CD14-positive monocyte (primary cell): ENCODE results near the gene PAXIP1. TPM values are rescaled to one million over a fixed set of nuclear protein-coding genes. Genes with fewer than 3 reads are reported as not detected.

ENCODE experiments used
- DNase-seq, 3 donors: peaks; one replicate each; pipeline ENCODE4 v3.0.0-alpha.2; 2011 to 2022
- H2AFZ ChIP-seq: 2 replicates; pipeline ENCODE4 v1.6.0; 2012; ENCODE audit warnings: mild to moderate bottlenecking, low read depth, low read length, inconsistent platforms; ENCODE audit not compliant: insufficient read depth, poor library complexity, severe bottlenecking
- H3K27ac ChIP-seq, 2 donors: 1 replicate in 1 of 2; 2 replicates in 1 of 2; pipeline ENCODE4 v1.5.1; 2012 to 2013; ENCODE audit warnings: low read length in 2 of 2, control low read depth in 1 of 2, inconsistent platforms in 1 of 2, low read depth in 1 of 2, mild to moderate bottlenecking in 1 of 2
- H3K27me3 ChIP-seq, 2 donors: one replicate each; pipeline versions ENCODE4 v1.6.0 to v1.6.1; 2011 to 2013; ENCODE audit warnings: low read length in 2 of 2; ENCODE audit not compliant: control insufficient read depth in 2 of 2, insufficient read depth in 2 of 2
- H3K36me3 ChIP-seq, 2 donors: replicated peaks in 1 of 2; 1 replicate in 1 of 2; 2 replicates in 1 of 2; pipeline versions ENCODE4 v1.5.1 to v1.6.1; 2012 to 2013; ENCODE audit warnings: low read length in 2 of 2, control low read depth in 1 of 2, inconsistent platforms in 1 of 2, mild to moderate bottlenecking in 1 of 2; ENCODE audit not compliant: insufficient read depth in 2 of 2, control insufficient read depth in 1 of 2
- H3K4me1 ChIP-seq, 2 donors: 1 replicate in 1 of 2; 2 replicates in 1 of 2; pipeline versions ENCODE4 v1.5.1 to v1.6.1; 2012 to 2013; ENCODE audit warnings: low read length in 2 of 2, control low read depth in 1 of 2, inconsistent platforms in 1 of 2, mild to moderate bottlenecking in 1 of 2, moderate library complexity in 1 of 2; ENCODE audit not compliant: insufficient read depth in 2 of 2, control insufficient read depth in 1 of 2
- H3K4me2 ChIP-seq: replicated peaks from 2 replicates; pipeline ENCODE3; 2012; ENCODE audit warnings: low read length, moderate library complexity, mild to moderate bottlenecking; ENCODE audit not compliant: poor library complexity, severe bottlenecking; ENCODE audit errors: extremely low read depth
- H3K4me3 ChIP-seq, 3 experiments: fragments of 200-600 bp in 1 of 3; sonication (generic) in 1 of 3; replicated peaks in 1 of 3; 1 replicate in 2 of 3; 2 replicates in 1 of 3; pipeline ENCODE4 v1.5.1; 2011 to 2013; ENCODE audit warnings: low read length in 3 of 3, mild to moderate bottlenecking in 3 of 3, control low read depth in 2 of 3, low read depth in 2 of 3, inconsistent platforms in 1 of 3, moderate library complexity in 1 of 3
- H3K79me2 ChIP-seq: 2 replicates; pipeline ENCODE4 v1.6.0; 2012; ENCODE audit warnings: mild to moderate bottlenecking, control low read depth, inconsistent platforms, low read length, moderate library complexity; ENCODE audit not compliant: insufficient read depth
- H3K9ac ChIP-seq: 2 replicates; pipeline ENCODE4 v1.6.0; 2017; ENCODE audit warnings: low read length, mild to moderate bottlenecking; ENCODE audit not compliant: insufficient read depth, poor library complexity, severe bottlenecking
- H3K9me3 ChIP-seq, 2 donors: replicated peaks in 1 of 2; 1 replicate in 1 of 2; 2 replicates in 1 of 2; pipeline versions ENCODE4 v1.5.1 to v1.6.1; 2012 to 2013; ENCODE audit warnings: low read length in 2 of 2, control low read depth in 1 of 2; ENCODE audit not compliant: control insufficient read depth in 1 of 2, insufficient read depth in 1 of 2
- H4K20me1 ChIP-seq: 2 replicates; pipeline ENCODE4 v1.6.0; 2012; ENCODE audit warnings: mild to moderate bottlenecking, low read length, control low read depth, moderate library complexity; ENCODE audit not compliant: insufficient read depth
- H3K27ac Mint-ChIP-seq, 7 donors: one replicate each; pipeline ENCODE4 v1.8.0; 2020; ENCODE audit warnings: mild to moderate bottlenecking in 7 of 7, mixed read lengths in 7 of 7, moderate library complexity in 6 of 7, inconsistent platforms in 2 of 7
- H3K27me3 Mint-ChIP-seq, 3 donors: one replicate each; pipeline ENCODE4 v1.8.0; 2021 to 2022; ENCODE audit warnings: low read depth in 3 of 3, mild to moderate bottlenecking in 3 of 3, mixed read lengths in 3 of 3, moderate library complexity in 3 of 3, inconsistent platforms in 1 of 3
- H3K36me3 Mint-ChIP-seq, 2 donors: one replicate each; pipeline ENCODE4 v1.8.0; 2020; ENCODE audit warnings: mixed read lengths in 2 of 2, inconsistent platforms in 1 of 2, mild to moderate bottlenecking in 1 of 2
- H3K4me1 Mint-ChIP-seq: one replicate; pipeline ENCODE4 v1.8.0; 2020; ENCODE audit warnings: mild to moderate bottlenecking, mixed read lengths
- H3K4me3 Mint-ChIP-seq, 2 donors: one replicate each; pipeline ENCODE4 v1.8.0; 2020; ENCODE audit warnings: mild to moderate bottlenecking in 2 of 2, mixed read lengths in 2 of 2, moderate library complexity in 1 of 2
- H3K9me3 Mint-ChIP-seq, 7 donors: one replicate each; pipeline ENCODE4 v1.8.0; 2020 to 2022; ENCODE audit warnings: mixed read lengths in 7 of 7, mild to moderate bottlenecking in 6 of 7, moderate library complexity in 6 of 7, inconsistent platforms in 2 of 7
- CTCF ChIP-seq: fragments of 200-600 bp; IDR thresholded peaks from one replicate; pipeline ENCODE4 v1.8.0; 2022; ENCODE audit warnings: antibody characterized with exemption, mild to moderate bottlenecking
- WGBS: methylation state at CpG from one replicate; pipeline ENCODE4 v1.1.5; 2013; ENCODE audit warnings: missing lambda C conversion rate; ENCODE audit not compliant: insufficient coverage; 5-methylcytosine and 5-hydroxymethylcytosine counted together
- intact Hi-C, 2 donors: fragments of 100-400 bp; cut with micrococcal nuclease; formaldehyde crosslinking; loops; one replicate each; pipeline versions ENCODE4 v1.15.0 to v1.15.1; 2023
- polyA plus RNA-seq, 3 donors: library from polyadenylated mRNA; depleted of rRNA in 1 of 3; unstranded in 2 of 3; stranded (reverse) in 1 of 3; fragments of 300-500 nt in 2 of 3; fragments of >200 nt in 1 of 3; fragmentation: Illumina TruSeq in 2 of 3; gene quantifications; 1 replicate in 2 of 3; 2 replicates in 1 of 3; pipeline ENCODE4 v1.2.3, GENCODE V29; 2012 to 2021

PAXIP1 gene
- polyA plus RNA-seq, 3 donors, result 0.44 to 8.4 (median 0.58) TPM

- intact Hi-C loops, result no loop called here
- H3K36me3 Mint-ChIP-seq, result peaks cover 67 to 82% of the 10 kb centered on the region in 2 donors
- H3K9me3 ChIP-seq, result no peaks in the 10 kb centered on the region
- no peak overlapping the region for H3K4me2 ChIP-seq
- no peak overlapping the region for H3K27ac ChIP-seq
- DNase-seq, result no peak
- peaks cover 0 to 2% (median 0%) of the 10 kb centered on the region in 7 donors for H3K9me3 Mint-ChIP-seq
- H3K27me3 ChIP-seq, result no peaks in the 10 kb centered on the region
- H3K4me3 ChIP-seq, result no peak overlapping the region
- H3K27me3 Mint-ChIP-seq, result no peaks in the 10 kb centered on the region
- H2AFZ ChIP-seq, result no peak overlapping the region
- H3K4me3 Mint-ChIP-seq, result no peak overlapping the region
- no peak overlapping the region for H3K9ac ChIP-seq
- peaks cover 57 to 96% of the 10 kb centered on the region in 2 donors for H3K36me3 ChIP-seq
- 100% methylated on average over 3 of the region's 3 CpGs for WGBS
- no peak for TF ChIP-seq CTCF
- no peaks in the 10 kb centered on the region for H4K20me1 ChIP-seq
- no peaks in the 10 kb centered on the region for H3K4me1 Mint-ChIP-seq
- H3K79me2 ChIP-seq, result no peaks in the 10 kb centered on the region
- no peaks in the 10 kb centered on the region for H3K4me1 ChIP-seq
- H3K27ac Mint-ChIP-seq, result no peak overlapping the region
Measured at GRCh38 chr7:154967401-154967955, 35.4 kb downstream of the PAXIP1 start.

GRCh38 chr7:154965014-154965413 lies 37.9 kb downstream of the PAXIP1 start:
- no peak for DNase-seq
- Histone ChIP-seq H3K9ac (no peak overlapping the region), H3K9me3 (no peaks in the 10 kb centered on the region), H2AFZ (no peak overlapping the region), H3K27ac (no peak overlapping the region), H3K4me3 (no peak overlapping the region), H3K4me1 (no peaks in the 10 kb centered on the region), H3K79me2 (no peaks in the 10 kb centered on the region), H3K27me3 (no peaks in the 10 kb centered on the region), H3K36me3 (peaks cover 64 to 100% of the 10 kb centered on the region in 2 donors), H3K4me2 (no peak overlapping the region), H4K20me1 (no peaks in the 10 kb centered on the region)
- Mint-ChIP-seq H3K9me3 (peaks cover 0 to 2% (median 0%) of the 10 kb centered on the region in 7 donors), H3K27ac (no peak overlapping the region), H3K36me3 (peaks cover 74 to 95% of the 10 kb centered on the region in 2 donors), H3K4me3 (no peak overlapping the region), H3K27me3 (no peaks in the 10 kb centered on the region), H3K4me1 (no peaks in the 10 kb centered on the region)
- 100% methylated on average over 2 of the region's 6 CpGs for WGBS
- intact Hi-C loops, result no loop called here
- no peak for TF ChIP-seq CTCF
